GM11168 (cell line): Measurements from ENCODE around the gene TRAF3IP3.
"Not testable (repeated sequence)": the region's sequence is repeated elsewhere in the genome, so short reads cannot be mapped to it uniquely, and the experiment has no call there.

Source experiments
- in situ Hi-C: fragments of 300-500 bp; cut with MboI; formaldehyde crosslinking; loops from one replicate; pipeline ENCODE4 v1.12.0; 2022; ENCODE audit warnings: low sequenced_read_pairs; ENCODE audit not compliant: unreplicated experiment

TRAF3IP3 gene

GRCh38 chr1:209790286-209791193 lies 34.7 kb downstream of the TRAF3IP3 start:
- in situ Hi-C loops, result no loop called here

DNA sequence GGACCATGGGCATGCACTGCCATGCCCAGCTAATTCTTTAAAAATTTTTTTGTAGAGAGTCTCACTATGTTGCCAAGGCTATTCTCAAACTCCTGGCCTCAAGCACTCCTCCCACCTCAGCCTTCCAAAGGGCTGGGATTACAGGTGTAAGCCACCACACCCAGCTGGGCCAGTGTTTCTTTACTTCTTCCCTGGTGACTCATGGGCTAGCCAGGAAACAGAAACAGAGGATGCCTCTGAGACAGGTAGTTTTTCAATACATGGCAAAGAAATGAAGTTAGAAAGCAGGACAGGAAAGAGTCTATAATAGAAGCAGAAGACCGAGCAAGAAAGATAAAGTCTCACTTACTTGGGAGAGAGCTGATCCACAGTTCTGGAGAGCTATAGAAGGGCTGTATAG lies 36.1 kb downstream of the TRAF3IP3 start:
- in situ Hi-C loops, result no loop called here

DNA sequence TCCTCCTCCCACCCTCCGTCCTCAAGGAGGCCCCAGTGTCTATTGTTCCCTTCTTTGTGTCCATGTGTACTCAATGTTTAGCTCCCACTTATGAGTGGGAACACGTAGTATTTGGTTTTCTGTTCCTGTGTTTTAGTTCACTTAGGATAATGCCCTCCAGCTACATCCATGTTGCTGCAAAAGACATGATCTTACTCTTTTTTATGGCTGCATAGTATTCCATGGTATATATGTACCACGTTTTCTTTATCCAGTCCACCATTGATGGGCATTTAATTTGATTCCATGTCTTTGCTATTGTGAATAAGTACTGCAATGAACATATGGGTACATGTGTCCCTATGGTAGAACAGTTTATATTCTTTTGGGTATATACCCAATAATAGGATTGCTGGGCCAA lies 37.9 kb downstream of the TRAF3IP3 start:
- in situ Hi-C loops, result not testable (repeated sequence)

- in situ Hi-C loops, result no loop called here
Observed at GRCh38 chr1:209797978-209798639, 42.3 kb downstream of the TRAF3IP3 start.

GRCh38 chr1:209800984-209801834 lies 45.4 kb downstream of the TRAF3IP3 start:
- in situ Hi-C loops, result no loop called here

GRCh38 chr1:209802117-209802779 lies 46.4 kb downstream of the TRAF3IP3 start:
- in situ Hi-C loops, result no loop called here

- in situ Hi-C loops, result no loop called here
Observed at GRCh38 chr1:209802780-209803152, 46.9 kb downstream of the TRAF3IP3 start.

DNA sequence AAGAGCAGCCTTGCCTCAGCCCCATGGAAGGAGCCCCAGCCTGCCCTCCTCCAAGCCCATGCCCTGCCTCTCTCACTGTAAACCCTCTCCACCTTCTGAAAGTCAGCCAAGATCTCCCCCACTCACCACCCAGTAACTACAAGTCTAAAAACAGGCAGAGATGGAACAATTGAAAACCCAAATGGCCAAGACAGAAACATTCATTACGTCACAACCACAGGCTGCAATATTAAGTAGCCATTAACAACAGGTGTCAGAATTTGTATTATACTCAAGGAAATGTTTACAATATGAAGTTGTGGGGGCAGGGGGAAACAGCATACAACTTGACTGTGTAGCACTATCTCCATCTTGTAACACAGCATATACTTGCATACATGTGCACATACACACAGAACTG lies 47.7 kb downstream of the TRAF3IP3 start:
- in situ Hi-C loops, result no loop called here

DNA sequence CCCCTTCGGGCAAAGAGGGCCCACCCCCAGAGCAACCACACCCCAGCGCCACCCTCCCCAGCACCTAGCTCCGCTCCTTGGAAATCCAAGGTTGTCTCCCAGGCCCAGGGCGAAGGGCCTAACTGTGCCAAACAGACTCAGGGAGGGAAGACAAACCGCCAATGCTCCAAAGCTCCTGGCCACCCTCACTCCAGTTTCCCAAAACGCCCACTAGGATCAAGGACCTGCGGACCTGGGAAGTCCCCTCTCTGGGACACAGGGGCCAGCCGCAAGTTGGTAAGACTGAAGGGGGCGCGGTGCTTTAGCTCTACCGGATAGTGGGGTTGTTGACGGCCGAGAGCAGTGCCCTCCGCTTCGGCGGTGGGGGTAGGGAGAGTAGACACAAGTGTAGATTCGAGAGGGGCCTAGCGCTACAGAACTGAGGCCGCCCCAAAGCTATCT lies 49.5 kb downstream of the TRAF3IP3 start:
- in situ Hi-C loops, result no loop called here

DNA sequence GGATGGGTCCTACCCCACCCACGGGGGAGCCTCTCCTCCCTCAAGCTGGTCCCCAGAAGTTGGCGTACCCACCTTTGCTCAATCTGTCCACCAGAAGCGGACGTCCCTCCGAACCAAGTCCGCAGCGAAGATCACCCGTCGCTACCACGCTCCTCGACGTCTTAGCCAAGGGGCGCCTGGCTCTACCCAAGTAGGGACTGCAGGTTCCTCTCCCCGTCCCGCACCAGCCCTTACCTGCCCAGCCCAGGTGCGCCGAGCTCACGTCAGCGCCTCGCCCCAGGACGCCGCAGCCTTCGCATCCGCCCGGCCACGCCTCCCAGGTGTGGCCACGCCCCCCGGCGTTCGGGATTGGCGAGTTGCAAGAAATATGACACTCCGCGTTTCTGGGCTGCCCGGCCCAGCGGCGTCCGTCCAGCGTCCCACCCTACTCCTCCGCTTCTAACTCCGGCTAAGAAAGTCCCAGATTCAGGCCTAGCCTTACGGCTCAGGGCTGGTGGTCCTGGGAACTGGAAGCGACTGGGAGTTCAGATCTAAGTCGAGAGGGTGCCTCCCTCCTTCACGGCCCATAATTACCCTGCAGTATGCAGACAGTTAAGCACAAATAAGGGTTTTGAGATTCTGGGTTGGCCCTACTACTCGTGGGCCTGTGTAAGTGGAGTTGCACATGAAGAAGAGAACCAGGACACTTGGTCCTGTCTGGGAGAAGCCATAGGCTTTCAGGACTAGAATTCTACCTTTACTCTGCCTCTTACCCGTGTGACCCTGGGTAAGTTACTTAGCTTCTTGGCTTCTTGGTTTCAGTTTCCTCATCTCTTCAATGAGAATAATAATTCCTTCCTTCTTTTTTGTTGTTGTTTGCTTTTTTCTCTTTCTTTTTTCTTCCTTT lies 50.3 kb downstream of the TRAF3IP3 start, which contains the start of gene IRF6:
Gene IRF6 (minus strand): TSS at position 268 of the 886 bp plus-strand sequence. CDS start 4,729 bp downstream, outside the sequence.
- in situ Hi-C loops, result no loop called here

DNA sequence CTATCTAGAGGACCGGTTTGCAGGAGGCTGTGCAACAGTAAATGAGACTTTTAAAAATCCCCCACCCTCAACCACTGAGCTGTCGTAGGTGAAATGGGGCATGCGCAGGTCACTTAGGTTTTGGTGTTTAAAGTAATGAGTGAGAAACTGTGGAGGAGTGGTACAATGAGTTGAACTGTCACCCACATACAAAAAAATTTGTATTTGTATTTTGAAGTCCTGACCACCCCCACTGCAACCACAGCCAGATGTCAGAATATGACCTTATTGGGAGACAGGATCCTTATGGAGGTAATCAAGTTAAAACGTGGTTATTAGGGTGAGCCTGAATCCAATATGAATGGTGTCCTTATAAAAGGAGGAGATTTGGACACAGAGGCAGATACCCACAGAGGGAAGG lies 51.7 kb downstream of the TRAF3IP3 start:
- in situ Hi-C loops, result no loop called here

- in situ Hi-C loops, result no loop called here
Observed at GRCh38 chr1:209808059-209808581, 52.3 kb downstream of the TRAF3IP3 start.

DNA sequence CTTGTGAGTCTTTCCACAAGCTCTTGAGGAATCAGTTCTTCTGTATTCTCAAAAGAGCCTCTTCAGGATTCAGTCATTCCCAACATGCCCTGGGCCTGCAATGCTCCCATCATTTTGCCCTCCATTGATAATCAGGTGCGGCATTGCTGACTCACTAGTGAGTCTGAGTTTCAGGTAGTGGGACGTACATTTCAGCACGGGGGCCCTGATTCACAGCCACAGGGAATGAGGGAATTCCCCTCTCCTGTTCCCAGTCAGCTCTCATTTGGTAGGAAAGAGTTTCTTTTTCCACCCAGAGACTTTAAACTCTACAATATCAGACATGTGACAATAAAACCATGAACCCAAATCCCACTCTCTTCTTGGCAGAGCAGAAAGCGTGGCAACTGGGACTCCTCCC lies 53.8 kb downstream of the TRAF3IP3 start:
- in situ Hi-C loops, result no loop called here

GRCh38 chr1:209810783-209811182 lies 54.9 kb downstream of the TRAF3IP3 start:
- in situ Hi-C loops, result no loop called here

DNA sequence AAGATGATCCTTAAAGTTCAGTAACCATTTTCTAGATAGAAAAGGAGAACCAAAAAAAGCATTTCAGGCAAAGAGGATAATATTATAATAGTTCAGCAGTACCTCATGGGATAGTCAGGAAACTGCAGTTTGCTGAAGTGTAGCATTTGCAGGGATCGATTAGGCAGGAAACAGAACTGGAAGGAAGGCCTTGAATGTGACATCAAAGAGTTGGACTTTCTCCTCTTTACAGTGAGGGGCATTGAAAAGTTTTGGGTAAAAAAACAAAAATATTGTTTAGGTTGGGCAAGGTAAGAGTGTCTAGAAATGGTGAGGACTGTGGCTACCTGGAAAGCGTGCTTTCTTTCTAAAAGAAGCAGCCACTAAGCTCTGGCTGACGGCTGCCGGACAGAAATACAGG lies 58.0 kb downstream of the TRAF3IP3 start:
- in situ Hi-C loops, result no loop called here

DNA sequence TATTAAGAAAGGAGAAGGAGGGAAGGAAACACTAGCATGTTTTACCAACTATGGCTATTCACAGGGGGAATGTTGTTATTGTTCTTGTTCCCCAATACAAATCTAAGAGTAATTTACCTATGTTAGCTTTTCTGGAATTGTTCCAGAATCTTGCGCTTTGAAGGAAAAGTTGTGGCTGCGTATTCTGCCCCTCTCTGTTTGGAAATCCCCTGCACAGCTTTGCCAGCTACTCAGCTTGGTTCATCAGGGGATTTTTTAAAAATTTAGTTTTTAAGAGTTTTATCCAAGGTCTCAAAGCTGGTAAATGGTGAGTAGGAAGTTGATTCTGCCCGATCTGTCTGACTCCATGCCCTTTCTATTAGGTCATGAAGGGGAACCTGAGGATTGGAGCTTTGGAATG lies 59.6 kb downstream of the TRAF3IP3 start:
- in situ Hi-C loops, result no loop called here

GRCh38 chr1:209815931-209816341 lies 60.1 kb downstream of the TRAF3IP3 start:
- in situ Hi-C loops, result no loop called here

DNA sequence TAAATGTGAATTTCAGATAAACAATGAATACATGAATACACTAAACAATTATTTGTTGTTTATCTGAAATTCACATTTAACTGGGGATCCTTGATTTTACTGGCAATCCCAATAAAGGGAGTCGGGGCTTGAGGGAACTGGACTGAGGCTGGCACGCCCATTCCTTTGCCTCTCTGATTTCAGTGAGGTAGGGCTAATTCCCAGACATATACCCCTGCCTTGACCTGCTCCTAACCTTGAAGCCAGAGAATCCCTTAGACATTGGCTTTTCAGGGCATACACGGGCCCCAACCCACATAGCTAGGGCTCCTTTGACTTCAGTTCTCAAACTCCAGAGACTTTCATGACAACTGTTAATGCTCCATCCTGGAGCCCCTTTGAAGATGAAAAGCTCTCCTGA lies 61.1 kb downstream of the TRAF3IP3 start:
- in situ Hi-C loops, result no loop called here

- in situ Hi-C loops, result no loop called here
Observed at GRCh38 chr1:209817691-209818090, 61.8 kb downstream of the TRAF3IP3 start.
